Chondrocyte (in vitro differentiated cells): Measurements from ENCODE around the gene HERC3. TPM values are rescaled to one million over a fixed set of nuclear protein-coding genes. Genes with fewer than 3 reads are reported as not detected.

Experiments used
- DNase-seq: peaks from one replicate; pipeline ENCODE4 v3.0.0; 2021; ENCODE audit warnings: mixed read lengths, low spot score
- H3K27ac Mint-ChIP-seq: one replicate; pipeline ENCODE4 v1.8.0; 2021; ENCODE audit warnings: mild to moderate bottlenecking, moderate library complexity, mixed read lengths; ENCODE audit not compliant: unreplicated experiment
- H3K27me3 Mint-ChIP-seq: 2 replicates; pipeline ENCODE4 v1.8.0; 2021; ENCODE audit warnings: low read depth, mixed read lengths
- H3K36me3 Mint-ChIP-seq: 2 replicates; pipeline ENCODE4 v1.8.0; 2021; ENCODE audit warnings: low read depth, mixed read lengths
- H3K4me1 Mint-ChIP-seq: 2 replicates; pipeline ENCODE4 v1.8.0; 2021; ENCODE audit warnings: low read depth, mild to moderate bottlenecking, mixed read lengths
- H3K4me3 Mint-ChIP-seq: one replicate; pipeline ENCODE4 v1.8.0; 2021; ENCODE audit warnings: mild to moderate bottlenecking, moderate library complexity, mixed read lengths; ENCODE audit not compliant: unreplicated experiment
- H3K9me3 Mint-ChIP-seq: 2 replicates; pipeline ENCODE4 v1.8.0; 2021; ENCODE audit warnings: low read depth, mixed read lengths
- CTCF ChIP-seq: fragments of 200-600 bp; sonication (generic); IDR thresholded peaks from 2 replicates; pipeline ENCODE4 v1.5.0; 2021; ENCODE audit warnings: antibody characterized with exemption, mild to moderate bottlenecking, moderate library complexity
- total RNA-seq: library from RNA; stranded (reverse); gene quantifications from 3 replicates; pipeline ENCODE4 v1.2.1, GENCODE V29; 2021

Gene HERC3
- total RNA-seq, 1 donor from 2014 or later: 16.7 TPM

- peaks cover 28% of the 10 kb centered on the region for H3K36me3 Mint-ChIP-seq
These were observed 121.5 kb downstream of the HERC3 start for GRCh38 chr4:88713782-88714181.

GRCh38 chr4:88718098-88718497, 125.8 kb downstream of the HERC3 start:
- Mint-ChIP-seq H3K9me3 (peaks cover 26% of the 10 kb centered on the region), H3K27me3 (no peaks in the 10 kb centered on the region), H3K4me3 (no peak overlapping the region), H3K27ac (no peak overlapping the region), H3K4me1 (peaks cover 13% of the 10 kb centered on the region), H3K36me3 (peaks cover 32% of the 10 kb centered on the region)
- no peak for TF ChIP-seq CTCF
- no peak for DNase-seq

More at GRCh38 chr4:88713782-88714181, 121.5 kb downstream of the HERC3 start:
- Mint-ChIP-seq H3K27ac (peak overlapping the region; percentile 29), H3K9me3 (peaks cover 34% of the 10 kb centered on the region), H3K4me1 (peaks cover 8% of the 10 kb centered on the region), H3K4me3 (no peak overlapping the region), H3K27me3 (no peaks in the 10 kb centered on the region)
- no peak for TF ChIP-seq CTCF
- DNase-seq: no peak

GRCh38 chr4:88719381-88719780, 127.1 kb downstream of the HERC3 start:
- Mint-ChIP-seq H3K4me1 (peaks cover 10% of the 10 kb centered on the region), H3K27me3 (no peaks in the 10 kb centered on the region), H3K4me3 (no peak overlapping the region), H3K27ac (no peak overlapping the region), H3K36me3 (peaks cover 29% of the 10 kb centered on the region), H3K9me3 (peaks cover 26% of the 10 kb centered on the region)
- no peak for DNase-seq
- no peak for TF ChIP-seq CTCF

- Mint-ChIP-seq H3K4me1 (peaks cover 10% of the 10 kb centered on the region), H3K27ac (no peak overlapping the region), H3K9me3 (peaks cover 23% of the 10 kb centered on the region), H3K4me3 (no peak overlapping the region), H3K27me3 (no peaks in the 10 kb centered on the region), H3K36me3 (peaks cover 29% of the 10 kb centered on the region)
- no peak for TF ChIP-seq CTCF
- no peak for DNase-seq
These were observed 128.5 kb downstream of the HERC3 start for GRCh38 chr4:88720451-88721428.

GRCh38 chr4:88722276-88722780, 130.0 kb downstream of the HERC3 start:
- peaks cover 23% of the 10 kb centered on the region for H3K36me3 Mint-ChIP-seq
- peaks cover 12% of the 10 kb centered on the region for H3K9me3 Mint-ChIP-seq
- H3K27me3 Mint-ChIP-seq: no peaks in the 10 kb centered on the region
- TF ChIP-seq CTCF: no peak
- no peak for DNase-seq
- H3K4me3 Mint-ChIP-seq: no peak overlapping the region
- H3K27ac Mint-ChIP-seq: no peak overlapping the region
- peaks cover 5% of the 10 kb centered on the region for H3K4me1 Mint-ChIP-seq
